Stimulated activated CD8-positive, alpha-beta memory T cell treated with anti-CD3 and anti-CD28 coated beads, Interleukin-4, amount 100 ng/mL, for 24 hours (primary cell): Measurements from ENCODE around the gene GANAB.
A peak's percentile ranks its signal among the peaks of the same experiment; 100 is the strongest.
"Not testable (repeated sequence)": the region's sequence is repeated elsewhere in the genome, so short reads cannot be mapped to it uniquely, and the experiment has no call there.

Experiments
- DNase-seq: peaks from one replicate; pipeline ENCODE4 v3.0.0-alpha.2; 2020; ENCODE audit warnings: low read depth

The GANAB gene

GRCh38 chr11:62645946-62646824, at the start of gene GANAB:
Gene GANAB, minus strand, starts transcription at chr11:62646613. Its CDS starts 14 bp downstream, at chr11:62646599.
- peak; percentile 99 for DNase-seq

DNA sequence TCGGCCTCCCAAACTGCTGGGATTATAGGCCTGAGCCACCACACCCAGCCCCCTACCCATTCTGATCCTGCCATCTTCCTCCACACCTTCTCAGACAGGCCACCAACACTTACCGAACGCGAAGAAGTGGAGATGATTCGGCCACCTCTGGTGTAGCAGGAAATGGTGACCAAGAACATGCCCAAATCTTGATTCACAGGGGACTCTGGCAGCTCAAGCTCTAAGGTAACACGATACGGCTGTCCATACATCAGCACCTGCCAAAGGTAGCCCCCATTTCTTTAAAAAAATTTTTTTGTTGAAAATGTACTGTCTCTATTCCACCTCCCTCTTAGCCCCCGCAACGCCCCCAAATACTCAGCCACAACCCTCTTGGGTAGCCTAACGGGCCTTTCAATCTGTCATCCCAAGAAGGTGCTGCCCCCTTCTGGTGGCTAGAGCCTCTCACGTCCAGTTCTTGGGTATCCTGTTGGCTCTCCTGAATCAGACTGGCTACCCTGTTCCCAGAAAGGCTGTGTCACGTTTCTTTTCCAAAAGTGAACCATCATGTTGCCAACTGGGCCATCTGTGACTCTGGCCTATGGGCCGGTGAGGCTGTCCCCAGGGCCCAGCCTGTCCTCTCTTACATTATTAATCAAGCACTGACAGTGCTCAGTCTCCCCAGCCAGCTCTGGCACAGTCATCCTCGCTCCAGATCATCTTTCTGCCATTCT, 48.2 kb upstream of the GANAB start:
- DNase-seq, result peak; percentile 59

DNA sequence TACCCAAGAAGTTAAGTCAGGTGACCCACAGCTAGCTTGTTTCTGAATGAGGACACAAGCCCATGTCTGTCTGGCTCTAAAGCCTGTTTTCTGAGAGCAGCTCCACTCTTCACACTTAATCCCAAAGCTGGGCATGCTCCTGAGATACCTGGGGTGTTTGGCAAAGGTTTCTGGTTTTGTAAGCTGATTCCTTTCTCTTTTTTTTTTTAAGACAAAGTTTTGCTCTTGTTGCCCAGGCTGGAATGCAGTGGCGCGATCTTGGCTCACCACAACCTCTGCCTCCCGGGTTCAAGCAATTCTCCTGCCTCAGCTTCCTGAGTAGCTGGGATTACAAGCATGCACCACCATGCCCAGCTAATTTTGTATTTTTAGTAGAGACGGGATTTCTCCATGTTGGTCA, 47.2 kb upstream of the GANAB start:
- not testable (repeated sequence) for DNase-seq

- DNase-seq, result no peak
These were observed 43.2 kb upstream of the GANAB start, which contains the start of gene LRRN4CL for GRCh38 chr11:62689421-62690183. Gene LRRN4CL, minus strand, starts transcription at chr11:62689530. Its CDS starts 1,022 bp downstream, at chr11:62688508.

DNA sequence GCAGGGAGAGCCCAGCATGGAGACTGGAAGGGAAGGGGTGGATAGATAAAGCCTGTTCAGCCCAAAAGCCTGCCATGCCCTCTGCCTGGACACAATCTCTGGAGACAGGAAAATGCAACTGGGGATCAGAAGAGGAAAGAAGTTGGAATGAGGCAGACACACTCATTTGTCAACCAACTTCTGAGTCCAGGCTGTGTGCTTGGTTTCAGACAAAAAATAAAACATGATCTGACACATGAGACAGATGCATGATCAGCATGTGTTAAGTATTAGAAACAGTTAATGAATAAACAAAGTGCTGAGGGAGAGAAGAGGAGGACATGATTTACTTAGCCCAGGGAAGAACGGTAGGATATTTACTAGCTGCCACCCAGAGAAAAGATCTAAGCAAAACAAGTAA, 42.1 kb upstream of the GANAB start:
- no peak for DNase-seq

DNA sequence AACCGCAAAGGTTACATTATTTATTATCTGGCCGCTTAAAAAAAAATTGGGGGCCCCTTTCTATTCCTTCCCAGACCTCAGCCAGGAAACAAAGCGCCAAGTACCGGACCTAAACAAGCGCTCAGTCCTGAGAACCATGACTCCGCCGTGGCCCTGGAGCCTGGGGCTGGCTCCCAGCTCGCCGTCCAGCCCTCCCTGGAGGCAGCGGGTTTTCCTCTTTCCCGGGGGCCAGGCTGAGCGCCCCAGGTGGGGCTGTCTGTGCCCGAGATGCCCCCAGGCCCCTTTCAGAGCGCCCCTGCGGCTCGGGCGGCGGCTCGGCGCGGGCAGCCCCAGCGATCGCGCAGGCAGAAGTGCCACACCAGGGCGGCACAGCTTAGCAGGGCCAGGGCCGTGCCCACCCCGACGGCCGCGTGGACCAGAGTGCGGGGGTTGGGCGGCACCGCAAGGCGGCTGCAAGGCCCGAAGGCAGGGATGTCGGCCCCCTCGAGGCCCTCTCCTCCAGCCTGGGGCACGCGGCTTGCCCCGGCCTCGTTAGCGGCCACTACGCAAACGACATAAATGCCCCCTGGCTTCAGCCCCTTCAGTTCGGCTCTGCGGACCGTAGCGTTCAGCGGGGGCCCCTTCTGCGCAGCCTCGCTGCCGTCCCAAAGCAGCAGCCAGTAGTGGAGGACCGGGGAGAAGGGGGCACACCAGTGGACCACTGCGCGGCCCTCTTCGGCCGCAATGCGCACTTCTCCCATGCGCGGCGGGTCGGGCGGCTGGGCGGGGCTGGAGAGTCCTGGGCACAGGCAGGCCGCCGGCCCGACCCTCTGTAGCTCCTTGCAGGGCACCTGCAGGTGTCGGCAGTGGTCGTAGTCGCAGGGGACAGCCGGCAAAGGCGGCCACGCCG, 41.3 kb upstream of the GANAB start:
- DNase-seq, result no peak

GRCh38 chr11:62682518-62682917, 36.1 kb upstream of the GANAB start:
- no peak for DNase-seq

DNA sequence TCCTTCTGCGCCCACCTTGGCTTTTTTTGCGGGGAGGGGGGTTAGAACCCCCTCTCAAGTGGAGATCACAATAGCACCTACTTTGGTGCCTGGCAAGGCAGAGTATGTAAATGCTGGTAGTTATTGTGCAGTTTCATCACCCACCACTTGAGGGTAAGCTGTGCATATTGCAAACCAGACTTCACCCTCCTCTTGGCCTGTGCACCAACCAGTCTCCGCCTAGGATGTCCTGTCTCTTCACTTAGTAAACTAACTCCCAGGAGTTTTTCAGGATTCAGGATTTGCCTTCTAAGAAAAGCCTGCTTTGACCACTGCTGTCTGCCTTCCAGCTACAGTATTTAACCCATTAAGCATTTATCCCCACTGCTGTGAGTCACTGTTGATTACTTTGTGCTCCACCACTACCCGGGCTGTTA, 34.4 kb upstream of the GANAB start:
- no peak for DNase-seq

DNA sequence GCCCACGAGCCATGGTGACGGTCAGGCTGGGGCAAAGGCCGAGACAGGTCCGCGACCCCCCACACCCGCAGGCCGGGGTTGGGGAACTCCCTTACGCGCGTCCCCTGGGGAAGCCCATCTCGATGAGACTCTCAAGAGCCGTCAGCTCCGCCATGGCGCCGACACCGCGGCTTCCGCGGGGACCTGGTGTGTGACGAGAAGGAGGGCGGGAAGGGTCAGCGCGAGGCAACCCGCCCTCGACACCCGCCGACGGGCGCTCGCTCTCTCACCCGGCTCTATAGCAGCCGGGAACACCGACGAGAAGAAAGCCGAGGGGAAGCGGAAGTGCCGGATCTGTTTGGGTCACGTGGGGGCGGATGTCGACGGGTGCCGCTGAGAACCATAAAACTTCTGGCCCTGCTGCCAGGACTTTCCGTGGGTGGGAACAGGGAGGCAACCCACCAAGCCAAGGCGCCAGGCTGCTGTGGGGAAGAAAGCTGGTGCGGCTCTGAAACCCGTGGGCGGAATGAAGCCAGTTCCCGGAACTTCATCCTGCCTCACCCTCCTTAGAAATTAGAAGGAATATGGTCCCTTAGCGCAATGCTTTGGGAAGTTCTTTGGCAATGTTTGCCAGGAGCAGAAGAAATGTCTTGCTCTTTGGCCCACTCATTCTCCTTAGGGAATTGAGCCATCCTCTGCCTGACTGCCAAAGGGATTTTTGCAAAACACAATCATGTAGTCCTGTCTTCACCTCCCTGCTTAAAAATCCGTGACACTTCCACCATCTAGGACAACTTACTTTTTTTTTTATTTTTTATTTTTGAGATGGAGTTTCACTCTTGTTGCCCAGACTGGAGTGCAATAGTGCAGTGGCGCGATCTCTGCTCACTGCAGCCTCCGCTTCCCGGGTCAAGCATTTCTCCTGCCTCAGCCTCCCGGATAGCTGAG, 32.6 kb upstream of the GANAB start, which contains the start of gene UBXN1:
TSS of gene UBXN1 (minus strand) at position 304 of the 927 bp plus-strand sequence. CDS start at position 154, 150 bp downstream.
- DNase-seq, result peak; percentile 83

DNA sequence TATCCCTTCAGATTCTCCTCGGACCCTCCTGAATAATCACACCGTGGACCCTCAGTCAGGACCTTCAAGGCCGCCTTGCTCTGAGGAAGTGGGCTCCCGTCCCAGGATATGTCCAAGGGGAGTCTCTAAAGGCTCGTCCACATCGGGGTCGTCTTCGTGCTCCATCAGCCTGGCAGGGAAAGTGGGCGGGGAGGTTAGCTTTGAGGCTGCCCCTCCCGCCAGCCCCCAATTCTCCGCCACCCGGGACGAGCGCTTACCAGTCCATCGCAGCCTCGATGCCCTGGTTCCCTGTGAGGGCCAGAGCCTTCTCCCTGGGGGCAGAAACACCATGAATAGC, 32.0 kb upstream of the GANAB start:
- no peak for DNase-seq

GRCh38 chr11:62677714-62678113, 31.3 kb upstream of the GANAB start:
- DNase-seq, result no peak

- no peak for DNase-seq
These were observed 30.7 kb upstream of the GANAB start for GRCh38 chr11:62677156-62677555.

- DNase-seq, result no peak
These were observed 30.3 kb upstream of the GANAB start for GRCh38 chr11:62676698-62677097.

DNA sequence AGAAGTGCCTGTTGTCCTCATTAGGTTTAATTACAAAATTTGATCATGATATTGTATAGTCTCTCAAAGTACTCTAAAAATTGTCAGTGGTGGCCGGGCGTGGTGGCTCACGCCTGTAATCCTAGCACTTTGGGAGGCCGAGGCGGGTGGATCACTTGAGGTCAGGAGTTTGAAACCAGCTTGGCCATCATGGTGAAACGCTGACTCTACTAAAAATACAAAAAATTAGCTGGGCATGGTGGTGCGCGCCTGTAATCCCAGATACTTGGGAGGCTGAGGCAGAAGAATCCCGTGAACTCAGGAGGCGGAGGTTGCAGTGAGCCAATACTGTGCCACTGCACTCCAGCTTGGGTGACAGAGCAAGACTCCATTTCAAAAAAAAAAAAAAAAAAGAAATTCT, 29.0 kb upstream of the GANAB start:
- not testable (repeated sequence) for DNase-seq

DNA sequence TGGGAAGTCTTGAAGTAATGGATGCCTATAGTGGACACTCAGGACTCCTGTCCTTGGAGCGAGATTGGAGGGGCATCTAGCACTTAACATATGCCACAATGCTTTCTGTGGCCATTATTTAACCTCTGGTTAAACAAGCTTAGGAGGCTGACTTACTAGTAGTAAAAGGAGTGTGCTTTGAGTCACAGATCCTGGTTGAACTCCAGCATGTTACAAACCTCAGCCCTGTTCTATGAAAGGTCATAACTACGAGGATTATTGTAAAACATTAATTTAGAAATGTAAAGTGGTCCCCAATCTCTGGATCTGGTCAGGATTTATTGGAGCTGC, 26.7 kb upstream of the GANAB start:
- no peak for DNase-seq

DNA sequence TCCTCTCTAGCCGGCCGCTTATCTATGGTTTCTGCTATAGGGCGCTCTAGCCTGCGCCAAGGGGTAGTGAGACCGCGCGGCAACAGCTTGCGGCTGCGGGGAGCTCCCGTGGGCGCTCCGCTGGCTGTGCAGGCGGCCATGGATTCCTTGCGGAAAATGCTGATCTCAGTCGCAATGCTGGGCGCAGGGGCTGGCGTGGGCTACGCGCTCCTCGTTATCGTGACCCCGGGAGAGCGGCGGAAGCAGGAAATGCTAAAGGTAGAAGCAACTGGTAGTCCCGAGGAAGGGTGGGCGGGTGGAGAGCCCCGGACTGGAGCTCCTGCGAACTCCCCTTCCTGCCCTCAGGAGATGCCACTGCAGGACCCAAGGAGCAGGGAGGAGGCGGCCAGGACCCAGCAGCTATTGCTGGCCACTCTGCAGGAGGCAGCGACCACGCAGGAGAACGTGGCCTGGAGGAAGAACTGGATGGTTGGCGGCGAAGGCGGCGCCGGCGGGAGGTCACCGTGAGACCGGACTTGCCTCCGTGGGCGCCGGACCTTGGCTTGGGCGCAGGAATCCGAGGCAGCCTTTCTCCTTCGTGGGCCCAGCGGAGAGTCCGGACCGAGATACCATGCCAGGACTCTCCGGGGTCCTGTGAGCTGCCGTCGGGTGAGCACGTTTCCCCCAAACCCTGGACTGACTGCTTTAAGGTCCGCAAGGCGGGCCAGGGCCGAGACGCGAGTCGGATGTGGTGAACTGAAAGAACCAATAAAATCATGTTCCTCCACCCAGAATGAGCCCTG, 25.4 kb upstream of the GANAB start, which contains the start of the genes LBHD1 and UQCC3:
TSS of gene LBHD1 (minus strand) at position 660 of the 782 bp plus-strand sequence. CDS start 2,236 bp downstream, outside the sequence.
TSS of gene UQCC3 (plus strand) at position 66 of the 782 bp plus-strand sequence. CDS start at position 139, 73 bp downstream.
- peak; percentile 65 for DNase-seq

GRCh38 chr11:62671236-62671607, 24.8 kb upstream of the GANAB start:
- DNase-seq, result no peak

- DNase-seq, result no peak
These were observed 23.2 kb upstream of the GANAB start for GRCh38 chr11:62669420-62670161.

DNA sequence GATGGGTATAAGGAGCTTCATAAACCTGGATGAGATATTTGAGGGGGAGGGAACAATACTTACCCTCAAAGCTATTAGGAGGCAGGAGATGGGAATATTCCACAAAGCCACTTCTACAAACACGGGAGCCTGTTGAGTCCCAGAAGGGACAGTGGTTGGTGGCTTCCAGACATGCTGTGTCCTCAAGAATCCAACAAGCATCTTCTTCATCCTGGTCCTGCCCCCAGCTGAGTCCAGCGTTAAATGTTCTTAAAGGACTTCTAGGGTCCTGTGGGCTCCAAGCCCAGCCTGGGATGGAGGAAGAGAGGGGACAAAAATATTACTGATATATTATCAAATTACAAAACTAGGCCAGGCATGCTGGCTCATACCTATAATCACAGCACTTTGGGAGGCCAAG, 21.0 kb upstream of the GANAB start:
- DNase-seq, result no peak
